Fibroblast of lung (primary cell): Measurements from ENCODE around the gene PIP4K2B.

Source experiments
- CTCF ChIP-seq, 2 donors: IDR thresholded peaks in 1 of 2; conservative IDR thresholded peaks in 1 of 2; 1 replicate in 1 of 2; 2 replicates in 1 of 2; pipeline ENCODE4 v1.5.1; 2011 to 2012; ENCODE audit warnings: low read length in 2 of 2, control low read depth in 1 of 2, inconsistent platforms in 1 of 2, low read depth in 1 of 2, mild to moderate bottlenecking in 1 of 2
- EZH2 ChIP-seq: IDR thresholded peaks from 2 replicates; pipeline ENCODE4 v1.5.1; 2012; ENCODE audit warnings: low read length, control low read depth, mild to moderate bottlenecking; ENCODE audit errors: missing control alignments

- no peak for TF ChIP-seq CTCF (conservative IDR thresholded peaks at IDR 0.05 in 1 of 2, IDR thresholded peaks at IDR 0.05 in 1 of 2; ENCODE audit: low read depth in 1 of 2, low read length in 2 of 2)
- no peak for TF ChIP-seq EZH2
Observed at GRCh38 chr17:38796451-38797157, 2.8 kb downstream of the PIP4K2B start.
